Measurements from ENCODE around the gene APOM. TPM values are rescaled to one million over a fixed set of nuclear protein-coding genes. Genes with fewer than 3 reads are reported as not detected.

APOM gene
- total RNA-seq, 4 donors from 2014 or later = 2.3 to 5.1 (median 4.5) TPM

- H3K4me3 ChIP-seq (replicated peaks in 1 of 3) = no peak overlapping the region
- no peak overlapping the region for H3K27ac ChIP-seq
- intact Hi-C loops (cut with DNase I) = no loop called here
- H3K4me1 ChIP-seq = no peaks in the 10 kb centered on the region
- DNase-seq = no peak
- peaks cover 87 to 93% of the 10 kb centered on the region in 2 donors for H3K36me3 ChIP-seq
- no peak for TF ChIP-seq CTCF (IDR thresholded peaks at IDR 0.05)
- TF ChIP-seq POLR2A (IDR thresholded peaks at IDR 0.05) = no peak
- WGBS, 2 donors = 80 to 87% methylated on average over 10 to 11 of the region's 11 CpGs
- no peaks in the 10 kb centered on the region for H3K27me3 ChIP-seq
- no peaks in the 10 kb centered on the region for H3K9me3 ChIP-seq
These were observed 20.6 kb upstream of the APOM start for GRCh38 chr6:31634969-31635575.

GRCh38 chr6:31636698-31637596 is 18.7 kb upstream of the APOM start:
- H3K9me3 ChIP-seq = no peaks in the 10 kb centered on the region
- peaks cover 88 to 93% of the 10 kb centered on the region in 2 donors for H3K36me3 ChIP-seq
- H3K4me1 ChIP-seq = no peaks in the 10 kb centered on the region
- intact Hi-C loops (cut with DNase I) = no loop called here
- no peak for DNase-seq
- no peak for TF ChIP-seq POLR2A (IDR thresholded peaks at IDR 0.05)
- no peak for TF ChIP-seq CTCF (IDR thresholded peaks at IDR 0.05)
- no peak overlapping the region for H3K27ac ChIP-seq
- no peaks in the 10 kb centered on the region for H3K27me3 ChIP-seq
- no peak overlapping the region for H3K4me3 ChIP-seq (replicated peaks in 1 of 3)
- WGBS, 2 donors = 88 to 89% methylated on average over 27 of the region's 27 CpGs

- TF ChIP-seq CTCF (IDR thresholded peaks at IDR 0.05) (no peak), POLR2A (IDR thresholded peaks at IDR 0.05) (no peak)
- peaks cover 88 to 92% of the 10 kb centered on the region in 2 donors for H3K36me3 ChIP-seq
- 80 to 89% methylated on average over 9 of the region's 9 CpGs for WGBS, 2 donors
- no peak overlapping the region for H3K4me3 ChIP-seq (replicated peaks in 1 of 3)
- H3K27me3 ChIP-seq = no peaks in the 10 kb centered on the region
- no peak overlapping the region for H3K27ac ChIP-seq
- intact Hi-C loops (cut with DNase I) = no loop called here
- DNase-seq = no peak
- H3K4me1 ChIP-seq = no peaks in the 10 kb centered on the region
- no peaks in the 10 kb centered on the region for H3K9me3 ChIP-seq
These were observed 16.7 kb upstream of the APOM start for GRCh38 chr6:31639043-31639442.

GRCh38 chr6:31639449-31639861 is 16.2 kb upstream of the APOM start:
- intact Hi-C loops (cut with DNase I) = no loop called here
- no peaks in the 10 kb centered on the region for H3K9me3 ChIP-seq
- no peak overlapping the region for H3K4me3 ChIP-seq (replicated peaks in 1 of 3)
- H3K27me3 ChIP-seq = no peaks in the 10 kb centered on the region
- DNase-seq = no peak
- H3K4me1 ChIP-seq = no peaks in the 10 kb centered on the region
- H3K27ac ChIP-seq = no peak overlapping the region
- 81 to 85% methylated on average over 5 to 9 of the region's 10 CpGs for WGBS, 2 donors
- no peak for TF ChIP-seq CTCF (IDR thresholded peaks at IDR 0.05)
- TF ChIP-seq POLR2A (IDR thresholded peaks at IDR 0.05) = no peak
- peaks cover 88 to 92% of the 10 kb centered on the region in 2 donors for H3K36me3 ChIP-seq

GRCh38 chr6:31640612-31641011 is 15.1 kb upstream of the APOM start:
- no peak overlapping the region for H3K27ac ChIP-seq
- H3K36me3 ChIP-seq = peaks cover 90 to 92% of the 10 kb centered on the region in 2 donors
- H3K4me3 ChIP-seq (replicated peaks in 1 of 3) = no peak overlapping the region
- intact Hi-C loops (cut with DNase I) = no loop called here
- no peaks in the 10 kb centered on the region for H3K9me3 ChIP-seq
- no peak for DNase-seq
- H3K27me3 ChIP-seq = no peaks in the 10 kb centered on the region
- WGBS, 2 donors = 97 to 98% methylated on average over 6 of the region's 6 CpGs
- no peaks in the 10 kb centered on the region for H3K4me1 ChIP-seq
- TF ChIP-seq POLR2A (IDR thresholded peaks at IDR 0.05) (no peak), CTCF (IDR thresholded peaks at IDR 0.05) (no peak)

All from thyroid gland (tissue), 4 donors.